ENCODE measurements around the gene GSTO2.

DNA sequence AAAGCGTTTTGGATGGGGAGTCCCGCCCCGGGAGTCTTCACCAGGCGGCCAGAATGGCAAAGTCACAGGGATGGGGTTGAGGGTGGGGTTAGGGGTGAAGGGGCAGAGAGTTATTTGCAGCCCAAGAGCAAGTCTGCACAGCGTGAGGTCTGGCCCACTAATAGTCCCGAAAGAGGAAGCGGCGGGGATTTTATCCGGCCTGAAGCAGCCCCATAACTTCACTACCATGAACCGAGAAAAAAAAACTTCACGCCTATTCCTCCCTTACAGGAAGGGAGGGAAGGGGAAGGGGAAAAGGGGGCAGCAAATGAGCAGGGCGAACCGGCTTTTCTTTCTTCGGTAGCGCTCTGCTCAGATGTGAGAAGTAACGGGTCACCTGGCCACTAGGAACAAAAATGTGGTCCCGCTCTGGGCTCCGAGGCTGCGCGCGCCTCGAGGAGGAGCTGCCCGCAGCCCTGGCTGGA lies 68.6 kb downstream of the GSTO2 start:
- no peak for TF ChIP-seq EZH2 (optimal IDR thresholded peaks at IDR 0.05; ENCODE audit: low read depth, low read length)
- TF ChIP-seq, protein P1, sequence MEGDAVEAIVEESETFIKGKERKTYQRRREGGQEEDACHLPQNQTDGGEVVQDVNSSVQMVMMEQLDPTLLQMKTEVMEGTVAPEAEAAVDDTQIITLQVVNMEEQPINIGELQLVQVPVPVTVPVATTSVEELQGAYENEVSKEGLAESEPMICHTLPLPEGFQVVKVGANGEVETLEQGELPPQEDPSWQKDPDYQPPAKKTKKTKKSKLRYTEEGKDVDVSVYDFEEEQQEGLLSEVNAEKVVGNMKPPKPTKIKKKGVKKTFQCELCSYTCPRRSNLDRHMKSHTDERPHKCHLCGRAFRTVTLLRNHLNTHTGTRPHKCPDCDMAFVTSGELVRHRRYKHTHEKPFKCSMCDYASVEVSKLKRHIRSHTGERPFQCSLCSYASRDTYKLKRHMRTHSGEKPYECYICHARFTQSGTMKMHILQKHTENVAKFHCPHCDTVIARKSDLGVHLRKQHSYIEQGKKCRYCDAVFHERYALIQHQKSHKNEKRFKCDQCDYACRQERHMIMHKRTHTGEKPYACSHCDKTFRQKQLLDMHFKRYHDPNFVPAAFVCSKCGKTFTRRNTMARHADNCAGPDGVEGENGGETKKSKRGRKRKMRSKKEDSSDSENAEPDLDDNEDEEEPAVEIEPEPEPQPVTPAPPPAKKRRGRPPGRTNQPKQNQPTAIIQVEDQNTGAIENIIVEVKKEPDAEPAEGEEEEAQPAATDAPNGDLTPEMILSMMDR (IDR thresholded peaks at IDR 0.05; ENCODE audit: low read length) = no peak
- TF ChIP-seq EZH2phosphoT487 (IDR thresholded peaks at IDR 0.05; ENCODE audit: low read length) = no peak

Data from MM.1S (cell line).